ENCODE data around the gene FBLN2. TPM values are rescaled to one million over a fixed set of nuclear protein-coding genes. Genes with fewer than 3 reads are reported as not detected.

Gene FBLN2
- total and polyA plus RNA-seq, 3 experiments from 2014 or later: 0.09 to 3.2 (median 0.18) TPM

DNA sequence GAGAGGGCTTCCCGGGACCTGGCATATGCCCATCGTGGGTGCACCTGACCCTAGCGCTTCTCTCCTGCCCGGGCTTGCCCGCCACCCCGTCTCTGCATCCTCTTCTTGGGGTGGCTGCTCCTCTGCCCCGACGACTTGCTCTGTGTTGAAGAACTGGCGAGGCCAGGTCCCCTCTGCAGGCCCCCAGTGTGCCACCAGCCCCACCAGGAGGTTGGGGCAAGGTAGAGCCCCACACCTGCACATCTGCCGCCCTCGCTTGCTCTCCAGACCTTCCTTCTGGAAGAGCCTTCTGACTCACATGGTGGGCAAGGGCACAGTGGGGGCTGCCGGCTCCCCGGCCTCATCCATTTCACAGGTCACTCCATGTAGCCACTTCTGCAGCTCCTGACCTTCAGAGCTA lies 84.3 kb downstream of the FBLN2 start:
- CTCF ChIA-PET: interaction anchor here (0.9 kb wide), 1 partner anchor 23 kb away, joined by 3 read pairs; no protein-coding TSS in a partner anchor
- POLR2A ChIA-PET: no interaction called here
- H3K9me3 Mint-ChIP-seq: no peaks in the 10 kb centered on the region

DNA sequence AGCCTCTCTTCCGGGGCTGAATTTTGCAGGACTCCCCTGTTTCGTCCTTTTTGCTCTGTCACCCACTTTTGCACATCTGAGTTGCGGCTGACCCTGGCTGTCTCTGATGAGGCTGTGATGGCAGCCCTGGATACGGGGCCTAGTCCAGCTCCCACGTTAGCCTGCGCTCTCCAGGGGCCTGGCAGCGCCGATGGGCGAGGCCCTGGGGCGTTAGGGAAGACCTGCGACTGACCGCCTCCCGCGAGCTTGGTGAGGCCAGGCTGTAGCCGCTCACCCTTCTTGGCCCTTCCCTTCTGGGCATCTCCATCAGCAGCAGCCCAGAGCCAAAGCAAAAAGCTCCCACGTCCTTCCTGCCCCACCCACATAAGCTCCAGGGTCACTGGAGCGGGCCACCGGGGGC lies 85.2 kb downstream of the FBLN2 start:
- H3K4me1 Mint-ChIP-seq: no peaks in the 10 kb centered on the region
- CTCF ChIA-PET: interaction anchor here (0.9 kb wide), 1 partner anchor 22 kb away, joined by 3 read pairs; no protein-coding TSS in a partner anchor
- no peak overlapping the region for H3K27ac Mint-ChIP-seq

More for the DNA sequence above, 84.3 kb downstream of the FBLN2 start:
- no peak overlapping the region for H3K4me3 ChIP-seq (ENCODE audit: low read length)
- no peak overlapping the region for H3K27ac ChIP-seq (ENCODE audit: low read depth, low read length)
- no peak for DNase-seq
- no peaks in the 10 kb centered on the region for H3K9me3 ChIP-seq (ENCODE audit: low read length)
- Mint-ChIP-seq H3K36me3 (no peaks in the 10 kb centered on the region), H3K4me1 (no peaks in the 10 kb centered on the region), H3K27me3 (peaks cover 0 to 8% of the 10 kb centered on the region in 2 donors), H3K27ac (no peak overlapping the region), H3K4me3 (no peak overlapping the region)
- H3K36me3 ChIP-seq (ENCODE audit: insufficient read depth, low read length): no peaks in the 10 kb centered on the region
- no peaks in the 10 kb centered on the region for H3K27me3 ChIP-seq (ENCODE audit: insufficient read depth, low read length, poor library complexity, severe bottlenecking)
- no peaks in the 10 kb centered on the region for H3K4me1 ChIP-seq (ENCODE audit: insufficient read depth, low read length)

DNA sequence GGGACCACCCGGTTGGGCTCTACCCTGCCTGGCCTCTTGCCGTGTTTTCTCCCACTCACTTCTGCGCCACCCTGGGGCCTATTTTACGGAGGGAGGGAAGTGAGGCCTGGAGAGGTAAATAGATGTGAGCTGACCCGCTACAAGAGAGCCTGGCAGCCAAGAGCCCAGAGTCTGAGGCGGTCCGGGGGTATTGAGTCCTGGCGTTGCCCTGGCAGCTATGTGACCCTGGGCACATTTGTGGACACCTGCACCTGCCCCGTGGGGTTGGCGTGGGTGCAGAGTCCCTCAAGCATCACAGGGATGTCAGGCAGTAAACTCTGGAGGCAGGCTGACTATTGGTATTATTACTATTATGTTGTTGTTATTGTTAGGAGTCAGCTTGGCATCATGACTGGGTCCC lies 85.7 kb downstream of the FBLN2 start:
- Mint-ChIP-seq H3K9me3 (no peaks in the 10 kb centered on the region), H3K27ac (no peak overlapping the region), H3K36me3 (no peaks in the 10 kb centered on the region), H3K4me1 (no peaks in the 10 kb centered on the region), H3K27me3 (peaks cover 0 to 12% of the 10 kb centered on the region in 2 donors), H3K4me3 (no peak overlapping the region)
- Histone ChIP-seq H3K27me3 (ENCODE audit: insufficient read depth, low read length, poor library complexity, severe bottlenecking) (no peaks in the 10 kb centered on the region), H3K9me3 (ENCODE audit: low read length) (no peaks in the 10 kb centered on the region), H3K36me3 (ENCODE audit: insufficient read depth, low read length) (no peaks in the 10 kb centered on the region), H3K4me1 (ENCODE audit: insufficient read depth, low read length) (no peaks in the 10 kb centered on the region), H3K4me3 (ENCODE audit: low read length) (no peak overlapping the region), H3K27ac (ENCODE audit: low read depth, low read length) (no peak overlapping the region)
- DNase-seq: no peak
- ChIA-PET POLR2A (no interaction called here), CTCF (no interaction called here)

More for the DNA sequence above, 85.2 kb downstream of the FBLN2 start:
- Histone ChIP-seq H3K36me3 (ENCODE audit: insufficient read depth, low read length) (no peaks in the 10 kb centered on the region), H3K4me1 (ENCODE audit: insufficient read depth, low read length) (no peaks in the 10 kb centered on the region), H3K4me3 (ENCODE audit: low read length) (no peak overlapping the region), H3K27me3 (ENCODE audit: insufficient read depth, low read length, poor library complexity, severe bottlenecking) (no peaks in the 10 kb centered on the region), H3K9me3 (ENCODE audit: low read length) (no peaks in the 10 kb centered on the region), H3K27ac (ENCODE audit: low read depth, low read length) (no peak overlapping the region)
- H3K9me3 Mint-ChIP-seq: no peaks in the 10 kb centered on the region
- POLR2A ChIA-PET: no interaction called here
- H3K36me3 Mint-ChIP-seq: no peaks in the 10 kb centered on the region
- H3K4me3 Mint-ChIP-seq: no peak overlapping the region
- DNase-seq: no peak
- peaks cover 0 to 11% of the 10 kb centered on the region in 2 donors for H3K27me3 Mint-ChIP-seq

DNA sequence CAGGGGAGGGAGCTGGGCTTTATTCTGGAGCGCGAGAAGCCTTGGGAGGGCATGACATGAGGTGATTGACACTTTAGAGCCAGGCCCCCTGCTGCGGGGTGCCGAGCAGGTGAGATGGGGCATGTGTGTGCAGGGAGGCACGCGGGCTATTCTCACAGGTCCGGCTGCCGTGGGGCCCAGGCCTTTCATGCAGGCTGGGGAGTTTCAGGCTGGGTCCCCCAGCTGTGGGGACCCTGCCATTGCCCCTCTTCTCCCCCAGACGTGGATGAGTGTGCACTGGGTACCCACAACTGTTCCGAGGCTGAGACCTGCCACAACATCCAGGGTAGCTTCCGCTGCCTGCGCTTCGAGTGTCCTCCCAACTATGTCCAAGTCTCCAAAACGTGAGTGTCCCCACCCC lies 87.3 kb downstream of the FBLN2 start:
- Mint-ChIP-seq H3K9me3 (no peaks in the 10 kb centered on the region), H3K27ac (no peak overlapping the region), H3K27me3 (peaks cover 1 to 14% of the 10 kb centered on the region in 2 donors), H3K36me3 (no peaks in the 10 kb centered on the region), H3K4me1 (no peaks in the 10 kb centered on the region), H3K4me3 (no peak overlapping the region)
- no peaks in the 10 kb centered on the region for H3K4me1 ChIP-seq (ENCODE audit: insufficient read depth, low read length)
- no peak overlapping the region for H3K27ac ChIP-seq (ENCODE audit: low read depth, low read length)
- H3K4me3 ChIP-seq (ENCODE audit: low read length): no peak overlapping the region
- CTCF ChIA-PET: no interaction called here
- POLR2A ChIA-PET: no interaction called here
- no peak for DNase-seq
- no peaks in the 10 kb centered on the region for H3K27me3 ChIP-seq (ENCODE audit: insufficient read depth, low read length, poor library complexity, severe bottlenecking)
- no peaks in the 10 kb centered on the region for H3K9me3 ChIP-seq (ENCODE audit: low read length)
- H3K36me3 ChIP-seq (ENCODE audit: insufficient read depth, low read length): no peaks in the 10 kb centered on the region

DNA sequence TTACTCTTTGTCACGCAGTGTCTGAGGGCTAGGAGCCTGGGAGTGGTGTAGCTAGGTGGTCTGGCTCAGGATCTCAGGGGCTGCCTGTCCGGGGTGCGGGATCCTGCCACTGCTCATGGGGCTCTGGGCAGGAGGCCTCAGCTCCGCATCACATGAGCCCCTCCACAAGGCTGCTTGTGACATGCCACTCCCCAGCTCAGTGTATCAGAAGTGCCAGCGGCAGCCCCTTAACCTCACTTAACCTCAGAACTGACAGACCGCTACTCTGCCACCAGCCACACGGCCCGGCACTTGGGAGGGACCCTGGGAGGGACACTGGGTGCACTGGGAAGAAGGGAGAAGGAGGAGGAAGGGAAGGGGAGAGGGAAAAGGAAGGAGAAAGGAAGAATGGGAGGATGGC lies 87.9 kb downstream of the FBLN2 start:
- H3K27ac Mint-ChIP-seq: no peak overlapping the region
- ChIA-PET POLR2A (no interaction called here), CTCF (interaction anchor here (2.0 kb wide), 1 partner anchor 12 kb away, joined by 13 read pairs; no protein-coding TSS in a partner anchor)
- Histone ChIP-seq H3K4me3 (ENCODE audit: low read length) (no peak overlapping the region), H3K9me3 (ENCODE audit: low read length) (no peaks in the 10 kb centered on the region), H3K4me1 (ENCODE audit: insufficient read depth, low read length) (no peaks in the 10 kb centered on the region), H3K27ac (ENCODE audit: low read depth, low read length) (no peak overlapping the region), H3K36me3 (ENCODE audit: insufficient read depth, low read length) (no peaks in the 10 kb centered on the region), H3K27me3 (ENCODE audit: insufficient read depth, low read length, poor library complexity, severe bottlenecking) (no peaks in the 10 kb centered on the region)
- no peaks in the 10 kb centered on the region for H3K36me3 Mint-ChIP-seq
- H3K9me3 Mint-ChIP-seq: no peaks in the 10 kb centered on the region
- no peak overlapping the region for H3K4me3 Mint-ChIP-seq
- DNase-seq: no peak
- peaks cover 3 to 10% of the 10 kb centered on the region in 2 donors for H3K27me3 Mint-ChIP-seq
- H3K4me1 Mint-ChIP-seq: no peaks in the 10 kb centered on the region

DNA sequence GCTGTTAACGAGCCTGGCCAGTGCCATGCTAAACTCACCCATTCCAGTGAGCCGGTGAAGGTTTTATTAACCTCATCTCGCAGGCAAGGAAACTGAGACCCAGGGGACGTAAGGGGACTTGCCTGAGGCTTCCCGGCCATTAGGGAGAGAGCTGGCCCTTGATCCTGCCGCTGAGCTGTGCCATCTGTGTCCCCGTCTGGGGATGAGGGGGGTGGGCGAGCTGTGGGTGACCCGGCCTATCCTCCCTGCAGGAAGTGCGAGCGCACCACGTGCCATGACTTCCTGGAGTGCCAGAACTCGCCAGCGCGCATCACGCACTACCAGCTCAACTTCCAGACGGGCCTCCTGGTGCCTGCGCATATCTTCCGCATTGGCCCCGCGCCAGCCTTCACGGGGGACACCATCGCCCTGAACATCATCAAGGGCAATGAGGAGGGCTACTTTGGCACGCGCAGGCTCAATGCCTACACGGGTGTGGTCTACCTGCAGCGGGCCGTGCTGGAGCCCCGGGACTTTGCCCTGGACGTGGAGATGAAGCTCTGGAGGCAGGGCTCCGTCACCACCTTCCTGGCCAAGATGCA lies 88.5 kb downstream of the FBLN2 start:
- CTCF ChIA-PET: interaction anchor here (2.0 kb wide), 1 partner anchor 11 kb away, joined by 13 read pairs; no protein-coding TSS in a partner anchor
- no peak overlapping the region for H3K27ac ChIP-seq (ENCODE audit: low read depth, low read length)
- POLR2A ChIA-PET: no interaction called here
- Mint-ChIP-seq H3K4me3 (no peak overlapping the region), H3K27me3 (peaks cover 3 to 10% of the 10 kb centered on the region in 2 donors), H3K9me3 (no peaks in the 10 kb centered on the region), H3K36me3 (no peaks in the 10 kb centered on the region), H3K4me1 (no peaks in the 10 kb centered on the region), H3K27ac (peak overlapping the region in 1 of 8 donors; percentile 57)
- no peaks in the 10 kb centered on the region for H3K36me3 ChIP-seq (ENCODE audit: insufficient read depth, low read length)
- H3K4me1 ChIP-seq (ENCODE audit: insufficient read depth, low read length): no peaks in the 10 kb centered on the region
- DNase-seq: no peak
- no peak overlapping the region for H3K4me3 ChIP-seq (ENCODE audit: low read length)
- no peaks in the 10 kb centered on the region for H3K27me3 ChIP-seq (ENCODE audit: insufficient read depth, low read length, poor library complexity, severe bottlenecking)
- no peaks in the 10 kb centered on the region for H3K9me3 ChIP-seq (ENCODE audit: low read length)

DNA sequence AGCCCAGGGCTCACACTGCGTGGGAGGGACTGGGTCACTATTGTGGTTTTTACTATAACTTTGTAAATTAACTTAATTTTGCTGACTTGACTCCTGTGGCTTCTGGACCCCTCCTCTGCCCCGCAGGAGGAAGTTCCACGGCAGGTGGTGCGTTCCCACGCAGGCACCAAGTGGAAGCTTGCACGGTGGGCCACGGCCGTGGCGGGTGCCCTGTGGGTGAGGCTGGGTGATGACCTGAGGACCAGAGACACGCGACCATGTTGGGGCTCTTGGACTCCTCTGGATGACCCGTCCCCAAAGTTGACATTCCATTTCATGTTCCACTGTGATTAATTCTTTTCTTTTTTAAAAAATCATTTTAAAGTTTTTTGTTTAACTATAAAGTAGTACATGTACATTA lies 89.0 kb downstream of the FBLN2 start:
- POLR2A ChIA-PET: no interaction called here
- H3K4me1 Mint-ChIP-seq: no peaks in the 10 kb centered on the region
- H3K27me3 Mint-ChIP-seq: peaks cover 3 to 10% of the 10 kb centered on the region in 2 donors
- no peak overlapping the region for H3K27ac ChIP-seq (ENCODE audit: low read depth, low read length)
- no peaks in the 10 kb centered on the region for H3K9me3 ChIP-seq (ENCODE audit: low read length)
- DNase-seq: no peak
- CTCF ChIA-PET: interaction anchor here (2.0 kb wide), 1 partner anchor 11 kb away, joined by 13 read pairs; no protein-coding TSS in a partner anchor
- H3K4me3 Mint-ChIP-seq: no peak overlapping the region
- H3K27me3 ChIP-seq (ENCODE audit: insufficient read depth, low read length, poor library complexity, severe bottlenecking): peaks cover 2% of the 10 kb centered on the region
- no peaks in the 10 kb centered on the region for H3K36me3 ChIP-seq (ENCODE audit: insufficient read depth, low read length)
- H3K9me3 Mint-ChIP-seq: no peaks in the 10 kb centered on the region
- H3K4me3 ChIP-seq (ENCODE audit: low read length): no peak overlapping the region
- H3K4me1 ChIP-seq (ENCODE audit: insufficient read depth, low read length): no peaks in the 10 kb centered on the region
- H3K36me3 Mint-ChIP-seq: no peaks in the 10 kb centered on the region
- H3K27ac Mint-ChIP-seq: no peak overlapping the region

DNA sequence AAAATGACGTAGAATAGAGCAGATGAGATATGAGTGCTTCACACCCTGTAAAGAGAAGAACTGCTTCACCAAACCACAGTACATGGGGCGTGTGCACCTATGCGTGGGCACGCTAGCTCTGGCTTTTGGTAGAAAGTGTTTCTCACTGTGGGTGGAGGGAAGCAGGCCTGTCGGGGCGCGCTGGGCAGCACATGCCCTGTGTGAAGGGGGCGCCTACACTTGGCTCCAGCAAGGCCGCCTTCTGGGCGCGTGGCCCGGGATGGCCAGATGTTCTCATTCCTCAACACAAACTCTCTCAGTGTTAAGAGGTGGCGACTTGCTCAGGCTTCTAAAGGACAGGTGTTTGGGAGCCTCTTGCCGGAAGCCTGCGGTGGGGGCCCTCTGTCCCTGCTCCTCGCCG lies 90.0 kb downstream of the FBLN2 start:
- POLR2A ChIA-PET: no interaction called here

More for the DNA sequence above, 90.0 kb downstream of the FBLN2 start:
- peak overlapping the region in 1 of 8 donors; percentile 74 for H3K27ac Mint-ChIP-seq
- no peak overlapping the region for H3K4me3 ChIP-seq (ENCODE audit: low read length)
- no peaks in the 10 kb centered on the region for H3K4me1 Mint-ChIP-seq
- no peaks in the 10 kb centered on the region for H3K9me3 ChIP-seq (ENCODE audit: low read length)
- peaks cover 3 to 10% of the 10 kb centered on the region in 2 donors for H3K27me3 Mint-ChIP-seq
- H3K27ac ChIP-seq (ENCODE audit: low read depth, low read length): no peak overlapping the region
- H3K36me3 ChIP-seq (ENCODE audit: insufficient read depth, low read length): no peaks in the 10 kb centered on the region
- CTCF ChIA-PET: interaction anchor here (2.7 kb wide), 1 partner anchor 11 kb away, joined by 9 read pairs; no protein-coding TSS in a partner anchor
- H3K4me3 Mint-ChIP-seq: no peak overlapping the region
- H3K27me3 ChIP-seq (ENCODE audit: insufficient read depth, low read length, poor library complexity, severe bottlenecking): peaks cover 3% of the 10 kb centered on the region
- H3K36me3 Mint-ChIP-seq: no peaks in the 10 kb centered on the region
- no peak for DNase-seq
- no peaks in the 10 kb centered on the region for H3K9me3 Mint-ChIP-seq
- no peaks in the 10 kb centered on the region for H3K4me1 ChIP-seq (ENCODE audit: insufficient read depth, low read length)

Data from CD8-positive, alpha-beta memory T cell (primary cell).